K562 (cell line): ENCODE results near the gene ACTL9. TPM values are rescaled to one million over a fixed set of nuclear protein-coding genes. Genes with fewer than 3 reads are reported as not detected.
A peak's percentile ranks its signal among the peaks of the same experiment; 100 is the strongest.

ENCODE experiments used
- ATAC-seq: fragments of 200-7000 bp; cut with Tn5 transposase; 3 replicates; pipeline ENCODE4 v1.9.1; 2020; ENCODE audit warnings: moderate library complexity
- BruUV-seq: library from RNA; stranded (reverse); fragments of 400-500 nt; replicated peaks from 2 replicates; lab custom pipeline; 2021; lab: Mats Ljungman, UMichigan
- CTCF ChIA-PET: fragments of 300-600 bp; formaldehyde crosslinking; extraction: SDS; loops from one replicate; lab custom pipeline; 2021; ENCODE audit warnings: low intra/inter-chr PET ratio; lab: Yijun Ruan, JAX
- POLR2A ChIA-PET: fragments of 300-600, 350-650 bp; sonication (Branson Sonifier 250); formaldehyde crosslinking; extraction: SDS; loops from one replicate; lab custom pipeline; 2021; ENCODE audit warnings: antibody characterized with exemption, inconsistent platforms; lab: Yijun Ruan, JAX
- DNase-seq, 4 experiments: peaks; one replicate each; pipeline versions ENCODE4 v3.0.0 to v3.0.0-alpha.2; 2011 to 2018; ENCODE audit warnings: low spot score in 3 of 4, mixed read lengths in 3 of 4; ENCODE audit errors: extremely low read depth in 1 of 4
- FAIRE-seq: peaks from 2 replicates; lab custom pipeline; 2011; peaks lifted over from hg19 to GRCh38; lab: Jason Lieb, UNC
- H2AFZ ChIP-seq: 2 replicates; pipeline ENCODE4 v1.6.0; 2011; ENCODE audit warnings: low read depth, low read length, control low read depth, inconsistent platforms
- H3K27ac ChIP-seq: fragments of 200-600 bp; 3 replicates; pipeline ENCODE4 v1.8.0; 2011; ENCODE audit warnings: low read depth, mild to moderate bottlenecking, control low read depth, inconsistent platforms, low read length, moderate library complexity, mixed read lengths; ENCODE audit errors: extremely low read depth
- H3K27me3 ChIP-seq, 2 experiments: fragments of 300-600 bp in 1 of 2; 2 replicates in 1 of 2; 3 replicates in 1 of 2; pipeline versions ENCODE4 v1.6.0 to v1.8.0; 2011; ENCODE audit warnings: inconsistent platforms in 2 of 2, low read length in 2 of 2, mild to moderate bottlenecking in 1 of 2, mixed read lengths in 1 of 2, moderate library complexity in 1 of 2; ENCODE audit not compliant: control insufficient read depth in 2 of 2, insufficient read depth in 2 of 2
- H3K36me3 ChIP-seq: fragments of 300-600 bp; 3 replicates; pipeline ENCODE4 v1.8.0; 2011; ENCODE audit warnings: mild to moderate bottlenecking, low read length, inconsistent platforms; ENCODE audit not compliant: control insufficient read depth, insufficient read depth
- H3K4me1 ChIP-seq, 2 experiments: fragments of 200-600 bp in 1 of 2; replicated peaks in 1 of 2; 2 replicates in 1 of 2; 3 replicates in 1 of 2; pipeline versions ENCODE4 v1.5.1 to v1.8.0; 2011; ENCODE audit warnings: inconsistent platforms in 2 of 2, low read length in 2 of 2, mild to moderate bottlenecking in 1 of 2, mixed read lengths in 1 of 2, moderate library complexity in 1 of 2; ENCODE audit not compliant: control insufficient read depth in 2 of 2, insufficient read depth in 2 of 2
- H3K4me2 ChIP-seq: 2 replicates; pipeline ENCODE4 v1.6.1; 2011; ENCODE audit warnings: low read length, control low read depth, inconsistent platforms, mixed read lengths; ENCODE audit not compliant: insufficient read depth
- H3K4me3 ChIP-seq: fragments of 200-600 bp; sonication (generic), shearing (Covaris generic); 2 replicates; pipeline ENCODE4 v1.5.1; 2016; ENCODE audit warnings: control low read depth, inconsistent platforms
- H3K79me2 ChIP-seq: fragments of 200-600 bp; 3 replicates; pipeline ENCODE4 v1.8.0; 2011; ENCODE audit warnings: low read length, inconsistent platforms; ENCODE audit not compliant: control insufficient read depth, insufficient read depth
- H3K9ac ChIP-seq, 2 experiments: 2 replicates each; pipeline versions ENCODE4 v1.6.0 to v1.6.1; 2011; ENCODE audit warnings: low read depth in 2 of 2, low read length in 2 of 2, control low read depth in 1 of 2, inconsistent platforms in 1 of 2, mild to moderate bottlenecking in 1 of 2, mixed read lengths in 1 of 2; ENCODE audit not compliant: insufficient read depth in 1 of 2
- H3K9me1 ChIP-seq: one replicate; pipeline ENCODE4 v1.6.0; 2011; ENCODE audit warnings: inconsistent platforms, mild to moderate bottlenecking, low read length, moderate library complexity; ENCODE audit not compliant: control insufficient read depth, insufficient read depth
- H3K9me3 ChIP-seq: replicated peaks from 2 replicates; pipeline ENCODE4 v1.5.1; 2011; ENCODE audit warnings: low read depth, low read length, inconsistent platforms; ENCODE audit not compliant: control insufficient read depth, insufficient read depth
- H4K20me1 ChIP-seq: replicated peaks from 2 replicates; pipeline ENCODE4 v1.6.1; 2011; ENCODE audit warnings: low read length, inconsistent platforms, mixed read lengths; ENCODE audit not compliant: control insufficient read depth, insufficient read depth
- CHD1 ChIP-seq: fragments of 200-600 bp; sonication (generic); IDR thresholded peaks from one replicate; pipeline ENCODE4 v1.6.1; 2012; ENCODE audit warnings: mild to moderate bottlenecking, moderate library complexity, low read length, inconsistent platforms
- DDX20 ChIP-seq: fragments of 450-650 bp; IDR thresholded peaks from 2 replicates; pipeline ENCODE4 v1.6.1; 2016; ENCODE audit warnings: missing genetic modification characterization, low read depth, mild to moderate bottlenecking, missing compliant biosample characterization, moderate library complexity
- HBP1 ChIP-seq: fragments of 450-650 bp; formaldehyde crosslinking; IDR thresholded peaks from 2 replicates; pipeline ENCODE4 v1.4.0; 2022; ENCODE audit warnings: missing genetic modification characterization
- HDAC1 ChIP-seq, 2 experiments: fragments of 450-650 bp; IDR thresholded peaks; 2 replicates each; pipeline ENCODE4 v1.6.1; 2016 to 2017; ENCODE audit warnings: inconsistent platforms in 1 of 2, mild to moderate bottlenecking in 1 of 2, moderate library complexity in 1 of 2
- MTA1 ChIP-seq: fragments of 450-650 bp; IDR thresholded peaks from 2 replicates; pipeline ENCODE4 v1.6.1; 2017; ENCODE audit warnings: borderline replicate concordance
- OTX1 ChIP-seq: fragments of 450-650 bp; formaldehyde crosslinking; IDR thresholded peaks from 2 replicates; pipeline ENCODE4 v1.4.0; 2022; ENCODE audit warnings: mild to moderate bottlenecking
- RAD51 ChIP-seq: fragments of 450-650 bp; IDR thresholded peaks from 2 replicates; pipeline ENCODE4 v1.7.1; 2016; ENCODE audit warnings: low read depth, mild to moderate bottlenecking, borderline replicate concordance
- SRSF1 ChIP-seq: fragments of 200-400 bp; formaldehyde crosslinking; IDR thresholded peaks from 2 replicates; pipeline ENCODE4 v1.6.1; 2017; ENCODE audit warnings: mild to moderate bottlenecking, low read depth, low read length, moderate library complexity
- TFE3 ChIP-seq: fragments of 450-650 bp; formaldehyde crosslinking; IDR thresholded peaks from 2 replicates; pipeline ENCODE4 v1.4.0; 2020; ENCODE audit warnings: mild to moderate bottlenecking, mixed read lengths
- THRB ChIP-seq: fragments of 450-650 bp; formaldehyde crosslinking; conservative IDR thresholded peaks from 2 replicates; pipeline ENCODE4 v1.4.0; 2022; ENCODE audit warnings: mild to moderate bottlenecking, missing genetic modification characterization
- ZBTB1 ChIP-seq: sonication (generic); formaldehyde crosslinking; IDR thresholded peaks from 2 replicates; pipeline ENCODE4 v1.8.1; 2023; ENCODE audit warnings: missing genetic modification reagents, low read depth, mild to moderate bottlenecking, borderline replicate concordance
- ZBTB26 ChIP-seq: fragments of 450-650 bp; formaldehyde crosslinking; IDR thresholded peaks from 2 replicates; pipeline ENCODE4 v1.4.0; 2022; ENCODE audit warnings: missing genetic modification characterization
- ZNF512 ChIP-seq: IDR thresholded peaks from 2 replicates; pipeline ENCODE4 v1.6.1; 2016; ENCODE audit warnings: missing genetic modification characterization, missing compliant biosample characterization
- WGBS: fragments of 100-300 bp; shearing (Covaris generic); methylation state at CpG from one replicate; pipeline ENCODE4 v1.1.6; 2016; ENCODE audit warnings: low coverage, mixed read lengths; ENCODE audit not compliant: insufficient coverage; ENCODE audit errors: missing lambda C conversion rate; 5-methylcytosine and 5-hydroxymethylcytosine counted together
- in situ Hi-C: fragments of 300-500 bp; cut with MboI; formaldehyde crosslinking; loops from 4 replicates; pipeline ENCODE4 v1.15.0; 2018; ENCODE audit warnings: inconsistent platforms, mixed read lengths
- intact Hi-C: fragments of 100-400 bp; cut with micrococcal nuclease; formaldehyde crosslinking; loops from 2 replicates; pipeline ENCODE4 v1.14.2; 2022
- polyA plus RNA-seq, 8 experiments: library from polyadenylated mRNA; depleted of rRNA in 4 of 8; stranded (reverse) in 5 of 8; unstranded in 3 of 8; fragments of >200 nt; fragmentation: Nextera tagmentation in 2 of 8; fragmentation: Illumina TruSeq in 1 of 8; extraction: Ambion mirVana in 2 of 8; extraction: Trizol in 1 of 8; gene quantifications; 2 replicates each; pipeline versions ENCODE4 v1.2.1 to v1.2.3, GENCODE V29; 2011 to 2014; ENCODE audit warnings: inconsistent platforms in 1 of 8, missing spikeins in 1 of 8
- total RNA-seq, 7 experiments: library from RNA; depleted of rRNA in 6 of 7; stranded (reverse); fragments of >200 nt in 6 of 7; fragmentation: Illumina TruSeq in 2 of 7; extraction: Trizol in 2 of 7; gene quantifications; 2 replicates each; pipeline versions ENCODE4 v1.2.1 to v1.2.3, GENCODE V29; 2011 to 2021; ENCODE audit warnings: low replicate concordance in 1 of 7

ACTL9 gene
- total and polyA plus RNA-seq, 9 of the 15 experiments (the other 6 are each of a cell fraction or from before 2014, with no cell fraction given), result not detected

GRCh38 chr19:8690753-8691539, 7.6 kb downstream of the ACTL9 start:
- Histone ChIP-seq H2AFZ (no peak overlapping the region), H3K4me3 (no peak overlapping the region), H3K79me2 (no peaks in the 10 kb centered on the region), H3K4me2 (no peak overlapping the region), H3K9ac (no peak overlapping the region), H3K27me3 (no peaks in the 10 kb centered on the region), H4K20me1 (no peaks in the 10 kb centered on the region), H3K9me1 (no peaks in the 10 kb centered on the region), H3K4me1 (no peaks in the 10 kb centered on the region; a peak in 2 of 5 replicates), H3K36me3 (no peaks in the 10 kb centered on the region), H3K9me3 (no peaks in the 10 kb centered on the region), H3K27ac (no peak overlapping the region)
- POLR2A ChIA-PET, result no interaction called here
- in situ Hi-C loops (loop anchor here (5.0 to 10.0 kb wide), 2 partner anchors 34 to 76 kb away; partner anchors contain the start of gene ADAMTS10), intact Hi-C loops (loop anchor here (10.0 kb wide), 1 partner anchor 76 kb away; the partner anchor contains the start of gene ADAMTS10)
- no TSS peak for BruUV-seq
- CTCF ChIA-PET, result interaction anchor here (0.7 to 4.2 kb wide), 3 partner anchors 36 to 389 kb away, joined by 3 to 50 read pairs (median 6); no protein-coding TSS in a partner anchor
- ATAC-seq (no peak), FAIRE-seq (no peak), DNase-seq (no peak)
- WGBS, result 1% methylated on average over 5 of the region's 5 CpGs
- TF ChIP-seq ZBTB1 (CRISPR knock-in tag) (no peak), MTA1 (peak; percentile 57; the same call in 1 of the 2 replicates), HBP1 (CRISPR knock-in tag) (peak; percentile 73; the same call in 1 of the 2 replicates), ZBTB26 (CRISPR knock-in tag) (0 out of 2 replicates have a peak, but pooled peaks have one; percentile 57), DDX20 (tag) (no peak), SRSF1 (no peak), RAD51 (peak; percentile 75), THRB (CRISPR knock-in tag) (0 out of 2 replicates have a peak, but pooled peaks have one; percentile 52), ZNF512 (tag) (peak; percentile 94), TFE3 (CRISPR knock-in tag) (peak; percentile 93), OTX1 (CRISPR knock-in tag) (peak; percentile 71), CHD1 (no peak), HDAC1 (IDR thresholded peaks at IDR 0.05) (0 out of 4 replicates have a peak, but pooled peaks of 1 of the 2 experiments have one; percentile 27)
